ENCODE data around the gene MAML2.

The MAML2 gene

DNA sequence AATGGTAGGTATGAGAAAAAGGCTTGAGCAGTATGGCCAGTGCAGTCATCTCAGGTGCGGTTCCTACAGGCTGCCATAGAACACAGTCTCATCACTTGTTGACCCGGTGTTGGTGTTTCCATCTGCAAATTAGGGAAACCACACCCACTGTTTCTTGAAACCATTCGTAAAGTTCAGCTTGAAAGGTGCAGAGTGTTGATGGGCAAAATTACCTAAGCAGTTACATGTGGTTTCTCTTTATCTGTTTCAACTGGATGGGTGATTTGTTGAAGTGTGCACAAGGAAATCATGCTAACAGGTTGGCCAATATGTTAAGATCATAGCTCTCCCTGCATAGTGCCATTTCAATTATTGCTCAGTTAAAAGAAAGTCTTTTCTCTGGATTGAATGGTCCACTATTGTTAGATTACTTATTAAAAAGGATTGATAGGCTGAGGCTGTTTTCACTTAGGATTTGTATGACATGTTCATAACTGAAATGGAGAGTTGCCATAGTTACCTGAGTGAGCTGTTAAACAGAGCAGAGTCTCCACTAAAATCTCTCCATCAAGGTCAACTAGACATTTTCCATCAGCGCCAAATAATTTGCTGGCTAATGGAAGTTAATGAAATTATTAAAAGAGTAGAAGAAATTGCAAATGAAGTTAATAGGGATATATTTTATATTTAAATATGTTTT is 215.9 kb downstream of the MAML2 start:
- no peak for DNase-seq (ENCODE audit: low read depth, low spot score)

DNA sequence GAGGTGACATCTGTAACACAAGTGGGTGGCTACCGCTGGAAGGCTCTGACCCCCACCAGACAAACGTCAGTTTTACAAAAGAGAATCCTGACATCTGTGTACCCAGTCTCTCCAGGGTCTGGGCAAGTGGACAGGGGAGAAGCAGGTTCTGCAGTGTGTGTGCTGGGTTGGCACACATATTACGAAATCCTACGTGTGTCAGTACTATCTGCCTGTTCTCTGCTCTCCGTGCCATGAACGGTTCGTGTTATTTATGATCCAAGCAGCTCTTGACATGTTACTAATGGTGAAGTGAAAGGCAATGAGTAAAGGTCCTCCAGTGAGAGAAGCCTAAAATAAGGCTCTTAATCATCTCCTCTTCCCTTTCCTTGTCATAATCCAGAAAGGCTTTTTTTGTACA is 217.6 kb downstream of the MAML2 start:
- DNase-seq (ENCODE audit: low read depth, low spot score): no peak

DNA sequence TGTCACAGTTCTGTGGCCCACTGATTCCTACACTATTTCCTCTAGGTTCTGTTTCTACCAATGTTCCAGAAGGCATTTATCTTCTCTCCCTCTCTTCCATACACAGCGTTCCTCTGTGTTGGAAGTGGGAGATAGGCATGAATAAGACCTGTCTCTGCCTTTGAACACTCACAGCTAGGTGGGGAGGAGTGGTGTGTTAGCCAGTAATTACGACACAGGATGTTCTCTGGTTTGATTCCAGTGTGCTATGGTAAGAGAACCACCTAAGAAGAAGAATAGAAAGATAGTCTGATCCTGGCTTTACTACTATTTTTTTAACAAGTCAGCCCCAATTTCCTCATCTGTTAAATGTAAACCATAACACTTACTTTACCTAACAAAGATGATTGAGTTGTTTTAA is 218.8 kb downstream of the MAML2 start:
- no peak for DNase-seq (ENCODE audit: low read depth, low spot score)

DNA sequence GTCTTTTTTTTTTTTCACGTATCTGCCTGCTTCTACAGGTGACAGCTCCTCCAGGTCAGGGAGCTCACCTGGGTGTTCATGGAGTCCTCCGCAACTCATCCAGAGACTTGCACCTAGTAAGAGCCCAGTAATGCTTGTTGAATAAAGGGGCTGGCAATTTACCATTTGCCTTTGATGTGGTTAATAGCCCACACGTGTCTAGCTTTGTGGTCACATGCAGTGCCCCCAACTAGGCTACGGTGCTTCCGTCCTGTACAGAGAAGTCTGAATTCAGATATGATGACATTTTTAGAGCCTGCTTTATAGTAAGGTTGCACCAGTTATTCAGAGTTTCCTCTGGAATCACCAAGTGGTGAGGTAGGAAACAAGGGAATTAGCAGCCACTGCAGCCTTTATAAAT is 219.7 kb downstream of the MAML2 start:
- DNase-seq (ENCODE audit: low read depth, low spot score): no peak

DNA sequence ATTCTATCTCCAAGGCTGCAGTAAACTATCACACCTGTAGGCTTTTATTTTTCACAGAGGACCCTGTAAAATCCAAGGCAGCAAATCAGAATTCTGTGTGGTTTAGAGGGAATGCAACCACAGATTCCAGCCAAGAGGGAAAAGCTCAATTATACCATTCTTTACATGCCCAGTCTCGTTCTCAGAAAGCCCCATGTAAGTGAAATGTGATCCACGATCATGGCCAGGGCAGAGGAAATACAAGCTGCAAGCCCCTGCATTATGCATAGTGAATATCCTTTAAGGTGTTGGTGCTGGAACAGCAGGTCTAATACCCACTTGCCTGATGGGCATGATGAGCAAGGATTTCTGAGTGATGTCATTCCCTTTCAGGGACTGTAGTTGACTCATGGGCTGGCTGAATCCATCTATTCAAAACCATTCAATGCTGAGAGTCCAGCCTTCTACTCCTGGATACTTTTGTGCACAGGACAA is 220.4 kb downstream of the MAML2 start:
- no peak for DNase-seq (ENCODE audit: low read depth, low spot score)

DNA sequence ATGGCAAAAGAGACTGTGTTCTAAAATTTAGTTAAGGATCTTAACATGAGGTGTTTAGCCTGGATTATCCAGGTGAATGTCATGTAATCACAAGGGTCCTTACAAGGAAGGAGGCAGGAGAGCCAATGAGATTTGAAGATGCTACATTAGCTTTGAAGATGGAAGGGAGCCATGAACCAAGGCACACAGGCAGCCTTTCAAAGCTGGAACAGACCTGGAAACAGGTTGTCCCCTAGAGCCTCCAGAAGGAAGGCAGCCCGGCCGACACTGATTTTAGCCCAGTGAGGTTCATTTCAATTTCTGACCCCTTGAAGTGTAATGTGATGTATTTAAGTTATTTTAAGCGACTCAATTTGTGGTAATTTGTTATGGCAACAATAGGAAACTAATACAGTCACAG is 223.8 kb downstream of the MAML2 start:
- no peak for DNase-seq (ENCODE audit: low read depth, low spot score)

DNA sequence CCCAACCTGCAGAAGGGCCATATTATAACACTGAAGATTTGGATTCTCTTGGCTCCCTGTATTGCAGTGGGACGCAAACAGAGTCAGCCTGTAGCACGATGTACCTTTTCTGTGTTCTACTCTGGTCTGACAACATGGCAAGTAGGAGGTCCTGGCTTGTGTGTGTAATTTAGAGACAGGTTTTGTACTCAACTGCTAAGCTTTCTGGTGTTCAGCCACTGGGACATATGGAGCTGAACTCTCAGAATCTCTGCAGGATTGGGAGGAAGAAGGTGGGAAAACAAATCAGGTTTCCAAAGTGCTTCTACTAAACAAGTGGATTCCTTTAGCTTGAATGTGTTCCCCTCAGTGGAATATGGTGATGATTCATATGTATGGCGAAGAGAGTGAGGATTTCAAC is 226.6 kb downstream of the MAML2 start:
- no peak for DNase-seq (ENCODE audit: low read depth, low spot score)

DNA sequence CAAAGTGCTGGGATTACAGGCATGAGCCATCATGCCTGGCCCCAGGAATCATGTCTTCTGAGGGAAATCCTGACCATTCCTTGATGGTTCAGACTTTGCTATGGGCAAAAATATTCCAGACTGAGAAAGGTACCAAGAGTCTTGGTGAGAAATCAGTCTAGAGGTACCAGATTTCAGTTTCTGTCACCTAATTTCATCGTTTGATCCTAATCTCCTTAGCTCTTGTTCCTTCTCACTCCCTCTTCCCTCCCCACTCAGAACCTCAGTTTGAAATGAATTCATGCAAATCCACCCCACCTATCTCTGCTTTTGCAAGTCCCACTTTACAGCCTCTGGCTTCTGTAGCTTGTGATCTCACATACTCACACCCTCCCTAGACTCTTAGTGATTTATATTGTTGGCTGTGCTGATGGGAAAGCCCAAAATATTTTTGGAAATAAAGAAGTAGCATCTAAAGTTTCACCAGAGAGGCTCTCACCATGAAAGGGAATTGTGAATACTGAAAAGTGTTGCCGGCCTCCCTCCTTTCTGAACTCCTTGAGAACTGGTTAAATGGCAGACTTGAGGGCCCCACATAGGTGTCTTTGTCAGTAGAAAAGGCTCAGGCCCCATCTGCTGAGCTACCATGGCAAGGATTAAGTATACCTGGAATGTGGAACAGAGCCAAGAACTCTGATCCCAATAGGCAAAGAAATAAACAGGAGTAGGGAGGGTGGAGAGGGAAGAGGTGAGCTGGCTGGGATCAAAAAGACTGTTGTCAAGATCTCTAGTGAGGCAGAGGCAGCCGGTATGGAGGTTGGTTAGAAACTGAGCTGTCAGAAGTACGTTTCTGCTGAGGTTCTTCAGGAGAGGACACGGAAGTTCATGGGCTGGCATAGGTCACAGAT is 228.6 kb downstream of the MAML2 start:
- DNase-seq (ENCODE audit: low read depth, low spot score): no peak

DNA sequence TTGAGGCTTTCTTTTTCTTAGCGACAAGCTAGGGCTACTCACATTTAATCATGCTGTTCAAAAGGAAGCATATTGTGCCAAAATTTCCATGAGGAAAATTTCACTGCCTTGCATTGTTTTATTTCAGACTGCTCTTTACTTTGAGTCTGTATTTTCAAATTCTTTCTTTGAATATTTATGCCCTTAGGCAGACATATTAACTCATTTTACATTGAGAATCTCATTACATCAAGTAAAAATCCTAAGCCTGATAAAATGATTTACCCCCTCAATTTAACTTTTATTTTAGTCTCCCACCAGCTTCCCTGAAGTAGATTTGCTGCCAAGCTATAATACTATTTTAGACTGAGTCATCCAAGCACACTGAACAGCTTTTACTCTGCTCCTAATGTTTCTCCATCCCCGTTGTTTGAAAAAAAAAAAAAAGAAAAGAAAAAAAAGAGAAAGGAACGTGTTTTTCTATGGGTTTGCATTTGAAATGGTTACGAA is 229.8 kb downstream of the MAML2 start:
- no peak for DNase-seq (ENCODE audit: low read depth, low spot score)

DNA sequence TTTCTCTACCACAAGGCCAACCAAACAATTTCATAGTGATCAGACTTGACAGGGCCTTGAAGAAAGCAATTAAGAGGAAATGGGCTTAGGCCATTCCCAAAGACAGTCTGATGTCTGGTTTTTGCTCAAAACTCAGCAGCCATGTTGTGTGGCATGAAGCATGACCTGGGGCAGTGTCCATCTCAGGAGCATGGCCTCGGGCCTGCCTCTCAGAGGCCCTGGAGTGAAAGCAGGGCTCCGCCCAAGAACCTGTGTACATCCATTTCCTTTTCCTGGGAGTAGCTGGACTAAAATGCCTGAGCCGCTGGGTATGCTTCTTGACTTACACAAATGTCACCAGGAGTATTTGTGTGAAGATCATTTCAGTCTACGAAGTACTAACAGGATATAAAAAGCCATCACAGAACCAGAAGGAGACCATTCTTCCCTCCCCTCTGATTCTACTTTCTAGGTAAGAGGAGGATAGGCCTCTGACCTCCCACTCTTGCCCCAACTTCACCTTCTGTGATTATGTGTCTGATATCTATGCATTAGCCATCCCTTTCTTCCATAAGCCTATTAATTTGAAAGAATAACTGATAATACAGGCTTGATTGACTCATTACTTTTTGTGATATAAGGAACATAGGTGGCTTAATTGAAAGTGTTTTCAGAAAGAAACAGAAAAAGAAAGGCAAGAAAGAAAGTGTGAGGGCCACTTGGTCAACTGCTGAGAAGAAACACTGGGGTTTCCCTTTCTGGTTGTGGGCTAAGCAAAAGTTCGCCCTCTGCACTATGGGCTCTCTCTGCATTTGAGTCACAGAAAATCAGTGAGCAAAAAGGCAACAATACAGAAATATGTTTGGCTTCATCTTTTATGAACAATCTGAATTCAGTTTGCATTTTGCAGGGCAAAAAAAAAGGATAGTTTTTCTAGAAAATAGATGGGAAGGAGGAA is 230.5 kb downstream of the MAML2 start:
- no peak for DNase-seq (ENCODE audit: low read depth, low spot score)

DNA sequence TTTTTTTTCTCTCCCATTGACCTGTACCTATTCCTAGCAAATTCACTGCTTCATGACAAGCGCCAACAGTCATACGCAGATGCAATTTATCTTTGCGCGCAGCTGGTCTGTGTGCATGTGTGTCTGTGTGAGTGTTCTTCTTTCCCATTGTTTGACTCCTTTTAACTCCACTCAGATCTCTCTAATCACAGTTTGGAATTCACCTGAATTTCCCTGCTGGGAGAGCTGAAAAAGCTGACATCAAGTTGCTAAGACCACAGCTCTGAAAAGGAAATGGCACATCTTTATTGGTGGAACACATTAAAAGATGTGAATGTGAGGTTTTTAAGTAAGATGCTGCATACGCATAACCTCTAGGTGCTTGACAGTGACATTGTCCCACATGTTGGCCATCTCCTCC is 231.7 kb downstream of the MAML2 start:
- no peak for DNase-seq (ENCODE audit: low read depth, low spot score)

DNA sequence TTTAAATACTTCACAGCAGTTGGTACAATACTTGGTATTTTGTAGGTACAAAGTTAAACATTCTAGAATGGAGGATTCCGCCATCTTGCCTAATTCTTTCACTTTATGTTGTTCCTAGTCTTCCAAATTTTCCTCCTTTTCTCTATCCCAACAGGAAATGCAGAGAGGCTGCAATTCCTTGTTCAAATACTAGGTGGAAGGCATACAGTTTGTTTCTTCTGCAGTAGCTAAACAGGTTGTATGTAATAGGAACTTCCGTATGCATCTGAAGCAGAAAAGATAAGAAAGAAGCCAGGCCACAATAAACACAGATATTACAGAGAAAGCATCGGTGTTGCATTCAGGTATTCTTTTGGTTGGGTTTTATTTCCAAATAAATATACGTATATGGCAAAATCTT is 232.7 kb downstream of the MAML2 start:
- DNase-seq (ENCODE audit: low read depth, low spot score): no peak

DNA sequence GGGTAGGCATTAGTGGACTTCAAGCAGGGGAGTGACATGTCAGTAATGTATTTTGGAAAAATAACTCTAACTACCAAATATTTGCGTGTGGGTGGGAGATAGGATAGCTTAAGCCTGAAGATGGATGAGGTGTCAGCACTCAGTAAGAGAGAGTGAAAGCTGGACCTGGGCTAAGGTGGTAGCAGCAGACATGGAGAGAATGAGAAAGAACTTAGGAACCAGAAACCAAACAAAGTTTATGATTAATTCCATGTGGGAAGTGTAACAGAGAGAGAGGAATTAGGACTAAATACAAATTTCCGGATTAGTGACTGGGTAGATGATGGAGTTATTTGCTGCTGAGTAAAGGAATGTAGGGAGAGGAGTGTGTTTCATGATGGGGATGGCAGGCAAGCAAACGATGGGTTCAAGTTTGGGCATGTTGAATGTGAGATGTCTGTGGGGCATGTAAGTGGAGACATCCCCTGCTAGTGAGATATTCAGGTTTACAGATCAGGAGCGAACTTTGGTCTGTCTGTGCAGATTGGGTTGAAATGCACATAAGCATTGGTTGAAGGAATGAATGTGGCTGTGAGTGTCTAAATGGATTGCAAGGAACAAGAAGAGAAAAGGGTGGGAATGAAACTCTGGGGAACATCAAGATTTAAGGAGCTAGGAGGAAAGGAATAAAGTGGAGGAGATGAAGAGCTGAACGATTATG is 233.5 kb downstream of the MAML2 start:
- DNase-seq (ENCODE audit: low read depth, low spot score): no peak

DNA sequence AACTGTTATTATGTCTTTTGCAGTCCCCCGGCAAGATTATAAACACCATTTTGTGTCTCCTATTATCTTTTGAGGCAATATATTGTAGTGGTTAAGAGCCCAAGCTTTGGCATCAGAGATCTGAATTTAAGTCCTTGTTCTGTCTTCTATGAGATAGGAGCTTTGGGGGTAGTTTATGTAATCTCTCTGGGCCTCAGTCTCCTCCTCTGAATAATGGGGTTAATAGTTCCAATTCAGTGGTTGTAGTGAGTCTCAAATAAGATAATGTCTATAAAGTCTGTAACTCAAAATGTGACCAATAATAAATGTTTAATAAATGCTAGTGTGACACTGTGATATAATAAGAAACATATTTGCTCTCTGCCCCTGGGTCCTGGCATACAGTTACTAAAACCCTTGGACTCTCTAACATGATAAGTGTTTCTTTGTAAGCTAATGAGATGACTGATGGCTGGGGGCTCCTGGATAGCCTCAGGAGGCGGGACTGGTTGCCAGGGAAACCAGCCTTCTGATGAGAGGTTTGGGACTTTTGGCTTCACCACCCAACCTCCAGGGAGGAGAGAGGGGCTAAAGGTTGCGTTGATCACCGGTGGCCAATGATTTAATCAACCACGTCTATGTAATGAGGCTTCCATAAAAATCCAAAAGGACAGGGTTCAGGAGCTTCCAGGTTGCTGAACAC is 235.7 kb downstream of the MAML2 start:
- no peak for DNase-seq (ENCODE audit: low read depth, low spot score)

DNA sequence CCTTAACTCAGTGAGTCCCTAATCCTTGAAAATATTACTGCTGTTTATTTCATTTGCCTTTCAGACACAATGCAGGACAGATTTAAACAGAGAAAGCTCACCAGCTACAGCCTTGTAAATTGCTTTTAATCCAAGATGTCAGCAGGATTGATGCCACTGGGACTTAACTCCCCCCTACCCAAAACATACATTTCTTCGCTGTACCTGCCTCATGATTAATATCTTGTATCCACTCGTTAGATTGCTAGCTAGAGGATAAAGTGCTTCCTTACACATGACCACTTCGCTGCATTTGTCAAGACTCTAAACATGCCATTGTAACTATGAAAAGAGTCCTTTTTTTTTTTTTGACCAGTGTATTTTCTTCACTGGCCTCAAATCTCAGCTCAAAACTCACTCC is 236.3 kb downstream of the MAML2 start:
- no peak for DNase-seq (ENCODE audit: low read depth, low spot score)

DNA sequence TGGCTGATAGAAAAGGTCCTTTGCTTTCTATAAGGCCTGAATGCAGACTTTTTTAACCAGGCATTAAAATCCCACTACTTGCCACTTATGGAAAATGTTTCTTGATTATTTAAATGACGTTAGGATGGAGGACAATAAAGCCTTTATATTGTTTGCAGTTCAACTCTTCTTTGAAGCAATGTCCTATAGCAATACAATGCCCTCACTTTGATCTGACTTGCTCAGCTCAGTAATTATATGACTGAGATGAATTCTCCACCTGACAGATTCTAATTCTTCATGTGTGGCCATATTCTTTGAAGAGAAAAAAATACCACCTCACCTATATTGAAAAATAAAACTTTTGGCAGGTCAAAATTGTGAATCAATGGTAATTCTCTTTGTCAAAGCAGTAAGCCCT is 237.1 kb downstream of the MAML2 start:
- DNase-seq (ENCODE audit: low read depth, low spot score): no peak

DNA sequence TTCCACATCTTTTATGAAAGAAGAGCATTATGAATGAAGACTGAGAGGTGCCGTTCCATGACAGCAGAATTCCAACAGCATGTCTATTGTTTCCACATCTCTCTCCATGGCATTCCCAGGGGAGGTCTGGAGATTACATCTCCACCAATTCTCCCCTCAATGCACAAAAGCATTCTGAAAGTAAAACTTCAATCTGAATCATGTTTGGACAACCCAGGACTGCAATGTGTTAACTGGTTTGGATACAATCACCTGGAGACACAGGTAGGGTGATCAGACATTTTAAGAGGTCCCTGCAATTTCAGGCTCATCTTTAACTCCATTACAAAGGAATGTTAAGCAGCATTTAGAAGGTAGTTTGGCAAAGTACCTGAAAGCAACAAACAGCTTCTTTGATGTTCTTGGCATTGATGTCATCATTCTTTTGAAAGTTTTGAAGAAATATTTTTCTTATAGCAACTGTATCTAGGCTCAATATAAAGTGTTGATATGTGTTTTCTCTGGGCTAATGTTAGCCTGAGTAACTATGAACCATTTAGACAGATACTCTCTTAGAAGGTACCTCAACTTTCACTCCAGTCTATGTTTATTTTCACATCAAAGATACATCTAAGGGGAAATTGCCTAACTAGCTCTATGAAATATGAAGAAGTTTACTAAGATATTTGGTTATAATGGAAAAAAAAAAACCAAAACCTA is 237.6 kb downstream of the MAML2 start:
- DNase-seq (ENCODE audit: low read depth, low spot score): no peak

DNA sequence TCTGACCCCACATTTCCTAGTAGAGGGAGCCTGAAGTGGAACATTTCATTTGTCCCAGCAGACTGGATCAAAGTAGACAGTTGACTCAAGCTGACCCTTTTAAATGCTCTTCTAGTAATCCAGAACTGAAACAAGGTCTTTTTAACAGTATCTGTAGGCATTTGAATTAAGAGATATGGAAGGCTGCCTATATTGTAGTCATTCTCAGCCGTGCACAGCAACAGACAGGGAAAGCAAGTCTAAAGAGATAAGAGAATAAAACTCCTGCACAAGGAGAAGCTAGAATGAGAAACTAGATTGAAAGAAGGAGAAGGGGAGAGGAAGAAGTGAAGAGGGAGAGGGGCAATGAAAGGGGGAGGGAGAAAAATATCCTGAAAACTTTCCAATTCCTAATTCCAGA is 238.5 kb downstream of the MAML2 start:
- no peak for DNase-seq (ENCODE audit: low read depth, low spot score)

DNA sequence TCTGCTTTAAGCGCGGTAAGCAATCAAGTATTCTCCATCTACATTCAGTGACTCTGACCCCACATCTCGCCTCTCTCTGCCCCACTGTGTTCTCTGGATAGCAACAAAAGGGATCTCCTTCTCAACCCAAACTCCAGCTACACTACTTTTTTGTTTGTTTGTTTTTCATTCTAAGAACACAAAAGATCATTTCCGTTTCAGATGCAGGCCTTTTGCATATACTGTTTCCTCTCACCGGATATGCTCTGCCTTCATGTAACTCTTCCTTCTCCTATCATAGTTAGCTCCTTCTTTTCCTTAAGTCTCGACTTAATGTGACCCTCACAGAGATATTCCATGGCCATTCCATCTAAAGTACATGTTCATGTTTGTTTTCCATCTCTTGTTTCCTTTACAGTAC is 239.3 kb downstream of the MAML2 start:
- no peak for DNase-seq (ENCODE audit: low read depth, low spot score)

DNA sequence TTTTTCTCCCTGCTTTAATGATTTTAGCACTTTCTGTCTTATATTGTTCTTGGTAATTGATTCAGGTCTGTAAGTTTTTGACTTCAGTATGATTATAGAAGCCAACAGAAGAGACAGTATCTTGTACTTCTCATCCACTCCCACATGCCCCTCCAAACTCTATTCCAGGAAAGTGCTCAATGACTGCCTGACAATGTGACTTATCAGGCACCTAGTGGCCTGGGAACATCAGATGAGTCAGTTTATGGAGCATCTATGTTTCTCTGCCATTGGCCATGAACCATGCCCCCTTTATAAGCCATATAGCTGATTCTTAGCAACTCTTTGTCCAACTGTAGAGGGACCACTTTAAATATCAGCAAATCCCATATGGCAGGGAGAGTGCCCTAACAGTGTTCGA is 239.9 kb downstream of the MAML2 start:
- DNase-seq (ENCODE audit: low read depth, low spot score): no peak

Data from smooth muscle cell of the brain vasculature (primary cell).